T1000 (cell line): ENCODE data around the gene SLC2A11.
"Not testable (repeated sequence)": the region's sequence is repeated elsewhere in the genome, so short reads cannot be mapped to it uniquely, and the experiment has no call there.

Experiments
- DNase-seq: peaks from one replicate; lab custom pipeline; 2025; ENCODE audit warnings: mixed read lengths; lab: John Stamatoyannopoulos, UW

The SLC2A11 gene

DNA sequence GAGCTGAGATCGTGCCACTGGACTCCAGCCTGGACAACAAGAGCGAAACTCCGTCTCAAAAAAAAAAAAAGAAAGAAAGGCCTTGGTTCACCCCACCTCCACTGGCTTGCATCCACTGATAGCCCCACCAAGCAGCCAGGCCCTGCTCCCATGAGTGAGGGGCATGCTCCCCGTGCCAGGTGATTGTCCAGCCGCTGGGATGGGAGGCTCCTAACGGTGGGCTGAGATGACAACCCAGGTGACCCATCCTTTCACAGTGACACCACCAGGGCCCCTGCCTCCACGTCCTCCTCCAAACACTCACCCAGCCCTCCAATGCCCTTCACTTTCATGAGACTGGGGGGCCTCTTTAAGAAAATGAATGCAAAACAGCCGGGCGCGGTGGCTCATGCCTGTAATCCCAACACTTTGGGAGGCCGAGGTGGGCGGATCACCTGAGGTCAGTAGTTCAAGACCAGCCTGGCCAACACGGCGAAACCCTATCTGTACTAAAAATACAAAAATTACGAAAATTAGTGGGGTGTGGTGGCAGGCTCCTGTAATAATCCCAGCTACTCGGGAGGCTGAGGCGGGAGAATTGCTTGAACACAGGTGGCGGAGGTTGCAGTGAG, 10.3 kb upstream of the SLC2A11 start:
- no peak for DNase-seq

DNA sequence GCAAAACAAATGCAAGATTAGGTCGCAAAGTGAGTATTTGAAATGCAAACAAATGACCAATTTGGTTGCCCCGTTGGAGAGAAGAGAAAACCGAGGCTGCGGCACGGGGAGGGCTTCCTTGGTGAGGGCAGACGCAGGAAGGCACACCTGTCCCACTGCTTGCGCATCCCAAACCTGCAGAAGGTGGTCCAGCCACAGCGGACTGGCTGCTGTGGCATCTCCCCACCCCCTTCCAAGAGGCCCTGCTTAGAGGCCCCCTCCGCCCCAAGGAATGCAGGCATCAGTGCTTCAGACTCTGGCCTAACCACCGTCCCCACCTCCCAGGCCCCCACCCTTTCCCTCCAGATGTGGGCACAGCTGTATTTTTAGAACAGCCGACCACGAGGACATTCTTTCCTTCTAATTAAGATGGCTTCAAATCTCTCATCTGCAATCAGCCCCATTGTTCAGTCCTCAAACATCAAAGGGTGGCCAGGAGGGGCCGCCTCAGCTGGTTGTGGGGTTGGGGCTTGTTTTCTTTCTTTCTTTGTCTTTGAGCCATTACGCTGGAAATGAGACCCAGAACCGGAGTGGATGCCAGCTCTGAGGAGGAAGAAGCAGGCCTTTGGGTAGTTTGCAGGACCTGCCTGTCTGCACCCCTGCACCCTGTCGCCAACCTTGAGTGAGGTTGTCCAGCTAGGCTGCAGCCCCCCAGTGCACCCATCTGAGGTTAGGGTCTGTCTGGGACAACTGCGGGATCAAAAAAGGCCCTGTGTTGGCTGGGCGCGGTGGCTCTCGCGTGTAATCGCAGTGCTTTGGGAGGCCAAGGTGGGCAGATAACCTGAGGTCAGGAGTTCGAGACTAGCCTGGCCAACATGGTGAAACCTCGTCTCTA, 9.4 kb upstream of the SLC2A11 start:
- no peak for DNase-seq

DNA sequence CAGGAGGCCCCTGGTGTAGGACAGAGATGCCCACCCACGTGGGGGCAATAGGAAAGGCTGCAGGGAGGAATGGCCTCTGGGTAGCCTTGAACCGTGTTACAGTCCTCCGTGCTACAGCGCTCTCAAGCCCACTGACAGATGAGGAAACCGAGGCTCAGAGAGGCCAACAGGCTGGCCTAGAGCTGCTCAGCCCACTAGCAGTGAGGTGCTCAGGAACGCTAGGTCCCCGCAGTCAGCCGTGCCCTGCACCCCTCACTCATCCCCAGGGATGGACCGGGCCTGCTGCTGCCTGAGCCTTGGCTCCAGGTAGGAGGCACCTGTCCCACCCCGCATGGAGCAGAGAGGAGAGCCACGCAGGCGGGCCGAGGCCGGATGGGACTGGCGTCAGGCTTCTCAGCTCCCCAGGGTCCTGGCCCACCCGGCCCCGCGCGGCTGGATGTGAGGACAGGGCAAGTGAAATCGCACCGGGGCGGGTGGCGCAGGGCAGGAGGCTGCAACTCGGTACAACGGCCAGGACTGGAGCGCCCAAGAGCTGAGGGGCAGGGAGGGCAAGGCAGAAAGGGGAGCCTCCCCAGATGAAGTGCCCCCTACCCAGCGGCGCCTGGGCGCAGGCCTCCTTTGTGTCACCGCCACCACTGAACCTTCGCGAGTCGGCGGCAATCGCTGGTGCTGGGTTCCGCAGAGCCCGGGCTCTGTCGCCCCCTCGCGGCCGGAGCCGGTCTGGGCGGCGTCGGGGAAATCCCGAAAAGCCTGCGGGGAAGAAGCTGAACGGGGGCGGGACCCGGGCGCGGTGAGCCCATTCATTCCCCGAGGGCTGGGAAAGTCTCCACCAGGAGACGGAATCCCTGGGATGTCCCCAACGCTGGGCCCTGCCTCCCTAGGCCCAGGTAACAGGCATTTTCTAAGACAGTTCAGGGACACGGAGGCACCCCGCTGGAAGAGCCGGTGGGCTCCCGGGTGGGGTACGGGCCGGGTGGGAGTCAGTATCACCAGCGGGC, 8.4 kb upstream of the SLC2A11 start:
- DNase-seq = peak; percentile 86

DNA sequence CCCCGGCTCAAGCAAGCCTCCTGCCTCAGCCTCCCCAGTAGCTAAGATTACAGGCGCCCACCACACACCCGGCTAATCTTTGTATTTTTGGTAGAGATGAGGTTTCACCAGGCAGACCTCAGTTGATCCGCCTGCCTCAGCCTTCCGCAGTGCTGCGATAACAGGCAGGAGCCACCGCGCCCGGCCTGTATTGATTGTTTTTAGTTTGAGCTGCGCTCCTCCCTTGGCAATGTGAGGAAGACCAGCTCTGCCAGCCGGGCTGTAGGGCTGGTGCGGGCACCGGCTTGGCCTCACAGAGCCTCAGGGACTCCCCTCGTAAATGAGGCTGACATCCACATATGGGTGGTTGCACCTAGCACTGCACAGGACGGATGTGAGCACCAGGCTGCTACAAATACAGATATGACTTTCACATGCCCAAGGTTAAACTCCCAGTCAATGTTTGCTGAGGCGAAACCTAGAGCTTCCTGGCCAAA, 7.5 kb upstream of the SLC2A11 start:
- no peak for DNase-seq

DNA sequence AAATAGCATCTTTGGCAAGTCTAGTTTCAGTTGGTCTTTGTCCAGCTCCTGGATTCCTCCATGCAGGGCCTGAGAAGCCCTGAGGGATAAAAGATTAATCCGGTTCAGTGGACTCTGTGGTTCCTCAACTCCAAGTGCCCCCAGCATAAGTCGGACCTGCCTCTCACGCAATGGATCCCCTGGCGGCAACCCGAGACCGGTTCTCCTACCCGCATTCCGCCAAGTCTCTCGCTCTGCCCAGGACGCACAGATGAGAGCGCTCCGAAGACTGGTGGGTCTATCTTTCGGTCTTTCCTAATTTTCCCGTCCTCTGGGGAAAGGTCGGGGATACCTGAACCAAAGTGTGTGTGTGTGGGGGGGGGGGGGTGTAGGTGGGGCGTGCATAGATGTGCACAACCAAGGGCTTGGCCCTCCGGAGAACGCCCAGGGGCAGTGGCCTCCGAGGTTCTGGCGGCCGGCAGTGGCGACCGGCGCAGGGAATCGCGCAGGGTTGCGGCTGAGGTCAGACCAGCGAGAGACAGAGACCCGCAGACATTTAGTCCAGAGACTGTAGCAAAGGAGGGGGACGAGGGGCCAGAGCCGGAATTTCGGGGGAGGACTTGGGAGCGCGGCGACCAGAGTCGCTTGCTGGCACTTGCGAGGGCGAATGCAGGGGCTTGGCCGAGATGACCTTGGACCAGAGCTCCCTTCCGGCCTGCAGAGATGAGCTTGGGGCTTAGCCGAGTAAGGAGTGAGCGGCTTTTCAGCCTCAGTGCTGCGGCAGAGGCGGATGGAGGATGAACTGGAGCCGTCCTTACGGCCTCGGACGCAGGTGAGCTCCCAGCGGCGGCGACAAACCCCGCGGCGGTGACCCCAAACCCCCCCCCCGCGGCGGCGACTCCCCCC, 712 bp upstream of the SLC2A11 start:
- DNase-seq = no peak

DNA sequence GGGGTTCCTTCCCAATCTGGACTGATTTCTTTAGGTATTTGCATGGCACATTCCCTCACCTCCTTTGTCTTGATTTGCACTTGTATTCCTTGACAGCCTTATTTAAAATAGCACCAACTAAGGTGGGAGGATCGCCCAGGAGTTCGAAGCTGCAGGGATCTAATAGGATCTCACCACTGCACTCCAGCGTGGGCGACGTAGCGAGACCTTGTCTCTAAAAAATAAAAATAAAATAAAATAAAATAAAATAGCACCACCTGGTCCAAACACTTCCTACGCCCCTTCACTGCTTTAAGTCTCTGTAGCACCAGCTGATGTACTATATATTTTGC, 775 bp downstream of the SLC2A11 start:
- no peak for DNase-seq

DNA sequence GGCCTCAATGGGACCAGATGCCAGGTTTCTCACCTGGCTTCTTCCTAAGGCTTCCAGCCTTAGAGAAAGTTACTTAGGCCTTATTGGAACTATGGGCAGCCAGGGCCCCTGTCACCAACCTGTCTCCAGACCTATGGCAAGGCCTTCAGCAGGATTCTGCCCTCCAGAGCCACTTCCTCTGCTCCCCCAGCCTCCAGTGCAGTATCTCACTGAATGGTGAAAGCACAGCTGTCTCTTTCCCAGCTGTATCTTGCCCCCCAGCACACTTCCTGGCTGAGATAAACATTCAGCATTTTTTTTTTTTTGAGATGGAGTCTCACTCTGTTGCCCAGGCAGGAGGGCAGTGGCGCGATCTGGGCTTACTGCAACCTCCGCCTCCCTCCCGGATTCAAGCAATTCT, 1.5 kb downstream of the SLC2A11 start:
- no peak for DNase-seq

DNA sequence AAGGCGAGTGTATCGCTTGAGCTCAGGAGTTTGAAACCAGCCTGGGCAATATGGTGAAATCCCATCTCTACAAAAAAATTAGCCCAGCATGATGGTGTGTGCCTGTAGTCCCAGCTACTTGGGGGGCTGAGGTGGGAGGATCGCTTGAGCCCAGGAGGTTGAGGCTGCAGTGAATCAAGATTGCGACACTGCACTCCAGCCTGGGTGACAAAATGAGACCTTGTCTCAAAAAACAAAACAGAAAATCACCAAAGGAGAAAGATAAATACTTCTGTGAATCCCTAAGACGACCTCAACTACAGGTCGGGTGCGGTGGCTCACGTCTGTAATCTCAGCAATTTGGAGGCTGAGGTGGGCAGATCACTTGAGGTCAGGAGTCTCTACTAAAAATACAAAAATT, 2.5 kb downstream of the SLC2A11 start:
- not testable (repeated sequence) for DNase-seq

DNA sequence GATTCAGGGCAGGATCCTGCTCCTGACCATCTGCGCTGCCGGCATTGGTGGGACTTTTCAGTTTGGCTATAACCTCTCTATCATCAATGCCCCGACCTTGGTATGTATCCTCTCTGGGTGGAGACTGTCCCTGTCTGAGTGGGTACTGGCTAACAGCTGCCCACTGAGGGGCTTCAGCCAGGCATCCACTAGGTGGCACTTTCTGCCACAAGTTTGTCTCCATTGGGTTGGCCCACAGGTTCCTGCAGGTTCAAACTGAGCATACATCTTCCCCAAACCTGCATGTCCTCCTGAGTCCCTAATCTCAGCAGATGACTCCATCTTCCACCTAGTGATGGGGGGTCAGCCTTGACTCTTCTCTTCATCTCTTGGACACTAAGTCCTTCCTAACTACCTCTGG, 4.4 kb downstream of the SLC2A11 start:
- DNase-seq = no peak

DNA sequence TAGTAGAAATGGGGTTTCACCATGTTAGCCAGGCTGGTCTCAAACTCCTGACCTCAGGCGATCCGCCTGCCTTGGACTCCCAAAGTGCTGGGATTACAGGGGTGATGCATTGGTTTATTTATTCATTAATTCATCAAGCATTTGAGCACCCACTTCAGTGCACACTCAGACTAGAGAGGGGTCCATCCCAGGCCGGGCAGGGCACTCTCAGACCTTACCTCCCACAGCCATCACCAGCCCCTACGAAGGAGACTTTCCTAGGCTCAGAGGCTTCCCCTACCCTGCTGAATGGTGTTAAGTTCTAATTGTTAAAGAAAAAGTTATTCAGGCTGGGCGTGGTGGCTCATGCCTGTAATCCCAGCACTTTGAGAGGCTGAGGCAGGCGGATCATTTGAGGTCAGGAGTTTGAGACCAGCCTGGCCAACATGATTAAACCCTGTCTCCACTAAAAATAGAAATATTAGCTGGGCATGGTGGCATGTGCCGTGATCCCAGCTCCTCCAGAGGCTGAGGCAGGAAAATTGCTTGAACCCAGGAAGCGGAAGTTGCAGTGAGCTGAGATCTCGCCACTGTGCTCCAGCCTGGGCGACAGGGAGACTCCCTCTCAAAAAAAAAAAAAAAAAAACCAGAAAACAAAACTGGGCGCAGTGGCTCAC, 7.0 kb downstream of the SLC2A11 start:
- not testable (repeated sequence) for DNase-seq

DNA sequence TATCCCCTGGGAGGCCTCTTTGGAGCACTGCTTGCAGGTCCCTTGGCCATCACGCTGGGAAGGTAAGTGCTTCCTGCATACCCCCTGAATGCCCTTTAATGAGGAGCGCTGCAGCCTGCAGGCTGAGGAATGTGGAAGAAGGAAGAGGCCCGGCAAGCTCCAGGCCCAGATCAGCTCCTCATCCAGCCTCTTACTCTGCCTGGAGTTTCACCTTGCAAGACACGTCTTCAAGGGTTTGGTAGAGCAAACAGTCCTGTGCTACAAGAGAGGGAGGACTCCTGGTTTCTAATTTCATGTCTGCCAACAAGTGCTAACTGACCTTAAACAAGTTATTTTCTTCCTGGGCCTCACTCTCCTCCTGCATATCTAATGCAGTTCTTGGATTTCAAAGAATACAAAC, 10.9 kb downstream of the SLC2A11 start:
- no peak for DNase-seq

DNA sequence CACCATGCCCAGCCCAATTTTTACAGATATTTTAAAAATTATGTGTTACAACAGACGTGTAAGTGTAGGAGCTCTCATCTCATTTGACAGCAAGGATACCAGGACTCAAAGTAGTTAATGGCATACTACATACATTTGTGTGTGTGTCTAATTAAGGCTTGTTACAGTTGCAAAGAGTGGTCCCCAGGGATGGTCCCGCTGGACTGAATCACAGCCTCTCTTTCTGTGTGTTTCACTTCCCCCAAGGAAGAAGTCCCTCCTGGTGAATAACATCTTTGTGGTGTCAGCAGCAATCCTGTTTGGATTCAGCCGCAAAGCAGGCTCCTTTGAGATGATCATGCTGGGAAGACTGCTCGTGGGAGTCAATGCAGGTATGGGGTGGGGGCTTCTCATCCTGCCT, 17.2 kb downstream of the SLC2A11 start:
- DNase-seq = no peak

DNA sequence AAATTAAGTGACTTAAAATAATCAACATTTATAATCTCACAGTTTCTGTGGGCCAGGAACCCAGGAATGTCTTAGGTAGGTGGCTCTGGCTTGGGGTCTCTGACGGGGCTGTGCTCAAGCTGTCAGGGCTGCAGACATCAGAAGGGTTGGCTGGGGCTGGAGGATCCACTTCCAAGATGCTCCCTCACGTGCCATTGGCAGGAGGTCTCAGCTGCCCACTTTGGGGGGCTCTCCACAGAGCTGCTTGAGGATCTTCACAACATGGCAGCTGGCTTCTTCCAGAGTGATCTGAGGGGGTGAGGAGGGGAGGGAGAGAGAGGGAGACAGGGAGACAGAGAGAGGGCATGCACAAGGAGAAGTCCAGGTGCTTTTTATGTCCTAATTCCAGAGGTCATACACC, 18.1 kb downstream of the SLC2A11 start:
- no peak for DNase-seq

DNA sequence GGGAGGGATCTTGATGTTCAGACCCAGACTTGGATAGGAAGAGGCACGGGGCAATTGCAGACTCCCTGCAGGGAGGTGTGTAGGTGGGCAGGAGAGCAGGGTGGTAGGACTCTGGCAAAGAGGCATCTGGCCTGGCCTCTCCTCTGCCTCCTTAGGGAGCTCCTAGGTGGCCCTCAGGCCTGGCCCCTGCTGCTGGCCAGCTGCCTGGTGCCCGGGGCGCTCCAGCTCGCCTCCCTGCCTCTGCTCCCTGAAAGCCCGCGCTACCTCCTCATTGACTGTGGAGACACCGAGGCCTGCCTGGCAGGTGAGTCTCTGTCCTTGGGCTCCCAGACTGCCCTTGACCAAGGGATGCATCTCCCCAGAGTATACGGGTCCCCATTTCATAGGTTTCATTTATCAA, 19.9 kb downstream of the SLC2A11 start:
- no peak for DNase-seq

DNA sequence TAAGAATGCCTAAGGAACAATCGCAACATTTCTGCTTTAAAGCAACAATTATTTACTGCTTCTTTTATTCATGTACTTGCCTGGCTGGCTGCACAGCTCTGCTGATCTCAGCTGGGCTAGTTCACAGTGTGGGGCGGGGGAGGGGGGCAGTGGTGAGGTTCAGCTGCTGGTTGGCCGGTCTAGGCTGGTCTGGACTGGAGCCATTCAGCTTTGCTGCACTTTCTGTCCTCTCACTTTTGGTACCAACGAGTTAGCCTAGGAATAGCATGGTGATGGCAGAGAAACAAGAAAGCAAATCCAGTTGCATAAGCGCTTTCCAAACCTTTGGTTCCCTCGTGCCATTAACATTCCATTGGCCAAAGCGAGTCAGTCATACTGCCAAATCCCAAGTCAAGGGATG, 20.5 kb downstream of the SLC2A11 start:
- no peak for DNase-seq

DNA sequence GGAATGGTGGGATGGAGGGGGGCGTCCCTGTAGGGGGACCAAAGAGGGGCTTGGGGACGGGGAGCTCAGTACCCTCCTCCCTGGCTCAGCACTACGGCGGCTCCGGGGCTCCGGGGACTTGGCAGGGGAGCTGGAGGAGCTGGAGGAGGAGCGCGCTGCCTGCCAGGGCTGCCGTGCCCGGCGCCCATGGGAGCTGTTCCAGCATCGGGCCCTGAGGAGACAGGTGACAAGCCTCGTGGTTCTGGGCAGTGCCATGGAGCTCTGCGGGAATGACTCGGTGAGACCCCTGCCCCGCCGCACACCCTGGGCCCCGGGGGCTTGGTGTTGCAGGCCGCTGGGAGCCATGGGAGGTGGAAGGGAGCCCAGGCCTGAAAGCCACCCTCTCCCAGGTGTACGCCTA, 24.7 kb downstream of the SLC2A11 start:
- no peak for DNase-seq

DNA sequence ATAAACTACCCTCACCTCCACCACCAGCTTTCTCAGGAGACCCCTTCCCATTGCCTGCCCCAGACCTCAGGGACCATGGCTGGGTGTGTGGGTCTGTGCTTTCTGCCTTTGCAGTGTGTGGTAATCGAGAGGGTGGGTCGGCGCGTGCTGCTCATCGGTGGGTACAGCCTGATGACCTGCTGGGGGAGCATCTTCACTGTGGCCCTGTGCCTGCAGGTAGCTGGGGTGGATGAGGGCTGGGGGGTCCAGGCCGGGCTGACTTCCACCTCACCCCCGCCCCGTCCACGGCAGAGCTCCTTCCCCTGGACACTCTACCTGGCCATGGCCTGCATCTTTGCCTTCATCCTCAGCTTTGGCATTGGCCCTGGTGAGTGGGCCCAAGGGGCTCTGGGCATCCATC, 26.0 kb downstream of the SLC2A11 start:
- DNase-seq = no peak

DNA sequence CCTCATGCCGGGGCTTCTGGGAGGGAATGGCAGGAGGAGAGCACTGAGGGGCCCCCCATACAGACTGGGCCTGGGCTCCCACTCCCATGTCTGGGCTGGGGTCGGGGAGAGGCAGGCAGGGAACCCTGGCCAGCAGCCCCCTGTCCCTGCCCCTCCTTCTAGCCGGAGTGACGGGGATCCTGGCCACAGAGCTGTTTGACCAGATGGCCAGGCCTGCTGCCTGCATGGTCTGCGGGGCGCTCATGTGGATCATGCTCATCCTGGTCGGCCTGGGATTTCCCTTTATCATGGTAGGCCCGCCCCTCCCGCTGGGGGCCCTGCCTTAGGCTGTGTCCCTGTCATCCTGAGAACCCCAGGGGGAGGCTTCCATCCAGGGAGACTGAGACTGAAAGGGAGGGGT, 26.5 kb downstream of the SLC2A11 start:
- DNase-seq = no peak

DNA sequence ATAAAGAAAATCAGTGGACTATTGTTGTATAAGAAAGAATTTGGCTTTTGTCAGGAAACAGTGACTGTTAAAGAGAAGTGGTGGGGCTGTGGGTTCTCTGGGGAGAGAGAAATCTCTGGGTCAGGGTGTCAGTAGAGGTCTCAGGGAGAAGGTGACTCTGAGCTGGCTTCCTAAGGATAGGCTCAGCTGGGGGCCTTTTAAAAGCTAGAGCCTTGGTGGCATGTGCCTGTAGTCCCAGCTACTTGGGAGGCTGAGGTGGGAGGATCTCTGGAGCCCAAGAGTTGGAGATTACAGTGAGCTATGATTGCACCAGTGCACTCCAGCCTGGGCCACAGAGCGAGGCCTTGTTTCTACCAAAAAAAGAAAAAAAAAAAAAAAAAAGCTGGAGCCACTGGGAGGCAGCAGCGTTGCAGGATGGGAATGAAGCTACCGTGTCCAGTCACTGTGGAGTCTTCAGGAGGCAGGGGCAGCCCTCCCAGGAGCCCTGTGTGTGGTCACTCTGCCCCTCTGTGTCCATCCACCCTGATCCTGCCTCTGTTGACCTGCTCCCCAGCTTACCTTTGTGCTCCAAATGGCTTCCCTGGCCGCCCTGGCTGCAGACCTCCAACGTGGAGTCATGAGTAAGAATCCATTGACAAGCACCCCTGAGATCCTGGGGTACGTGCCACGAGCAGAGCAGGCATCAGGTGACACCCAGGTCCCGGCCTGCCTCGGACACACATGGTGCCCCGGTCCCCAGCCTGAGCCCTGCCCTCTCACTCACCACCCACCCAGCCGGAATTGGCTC, 31.1 kb downstream of the SLC2A11 start:
- DNase-seq = no peak

DNA sequence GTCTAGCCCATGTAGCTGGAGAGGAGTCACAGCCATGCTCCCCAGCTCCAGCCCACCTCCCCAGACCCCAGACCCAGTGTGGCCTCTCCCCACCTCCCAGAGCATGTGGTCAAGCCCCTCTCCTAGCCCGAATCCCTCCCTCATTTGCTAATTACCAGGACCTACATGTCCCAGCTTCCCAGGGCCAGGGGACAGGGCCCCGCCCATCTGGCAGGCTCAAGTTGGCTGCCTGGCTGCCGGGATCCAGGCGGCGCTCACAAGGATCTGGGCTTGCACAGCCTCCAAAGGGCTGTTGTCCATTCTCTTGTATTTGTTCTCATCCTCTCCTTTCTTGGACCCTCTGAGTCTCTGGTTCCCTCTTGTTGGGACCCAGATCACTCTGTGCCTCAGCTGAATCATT, 31.9 kb downstream of the SLC2A11 start:
- no peak for DNase-seq
